ENCODE data around the gene CYP11A1. TPM values are rescaled to one million over a fixed set of nuclear protein-coding genes. Genes with fewer than 3 reads are reported as not detected.

CYP11A1 gene
- total RNA-seq, 1 donor from 2014 or later: 0.20 TPM

DNA sequence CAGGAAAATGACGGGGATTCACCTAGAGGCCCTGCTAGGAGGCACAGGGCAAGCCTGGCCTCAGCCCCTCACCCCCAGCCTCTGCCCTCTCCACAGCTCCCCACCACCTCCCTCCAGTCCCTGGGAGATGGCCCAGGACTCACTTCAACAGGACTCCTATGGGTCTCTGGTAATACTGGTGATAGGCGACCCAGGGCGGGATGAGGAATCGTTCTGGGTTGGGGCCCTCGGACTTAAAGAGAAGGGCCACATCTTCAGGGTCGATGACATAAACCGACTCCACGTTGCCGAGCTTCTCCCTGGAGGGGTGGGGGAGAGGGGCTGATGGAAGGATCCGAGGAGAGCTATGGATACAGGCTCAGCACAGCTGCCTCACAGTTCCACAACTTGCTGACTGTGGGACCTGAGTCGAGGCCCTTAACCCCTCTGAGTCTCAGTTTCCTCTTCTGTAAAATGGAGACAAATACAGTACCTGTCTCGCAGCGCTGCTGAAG is 19.6 kb downstream of the CYP11A1 start:
- no peak for DNase-seq (ENCODE audit: low read depth)

DNA sequence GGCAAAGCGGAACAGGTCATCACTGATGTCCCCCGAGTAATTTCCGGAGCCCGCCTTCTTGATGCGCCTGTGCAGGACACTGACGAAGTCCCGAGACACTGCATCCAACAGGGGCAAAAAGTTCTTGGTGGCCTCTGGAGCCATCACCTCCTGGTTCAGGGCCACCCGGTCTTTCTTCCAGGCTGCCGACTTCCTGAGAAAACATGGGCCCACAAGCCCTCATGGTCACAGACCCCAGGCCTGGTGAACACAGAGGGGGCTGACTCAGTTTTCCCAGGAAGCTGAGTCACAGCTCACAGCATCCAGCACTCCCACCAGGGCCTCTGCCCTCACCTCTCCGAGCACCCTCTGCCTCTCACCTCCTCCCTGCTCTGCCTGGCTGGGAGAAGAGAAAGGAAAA is 22.4 kb downstream of the CYP11A1 start:
- no peak for DNase-seq (ENCODE audit: low read depth)

DNA sequence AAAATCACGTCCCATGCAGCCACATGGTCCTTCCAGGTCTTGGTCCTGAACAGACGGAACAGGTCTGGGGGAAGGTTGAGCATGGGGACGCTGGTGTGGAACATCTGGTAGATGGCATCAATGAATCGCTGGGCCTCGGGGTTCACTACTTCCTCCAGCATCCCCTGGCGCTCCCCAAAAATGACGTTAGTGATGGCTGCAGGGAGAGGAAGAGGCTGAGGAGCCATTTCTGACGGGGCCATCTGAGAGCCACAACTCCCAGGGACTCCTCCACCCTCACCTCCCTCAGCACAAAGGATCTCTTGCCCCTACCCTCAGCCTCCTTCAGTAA is 23.7 kb downstream of the CYP11A1 start:
- DNase-seq (ENCODE audit: low read depth): no peak

DNA sequence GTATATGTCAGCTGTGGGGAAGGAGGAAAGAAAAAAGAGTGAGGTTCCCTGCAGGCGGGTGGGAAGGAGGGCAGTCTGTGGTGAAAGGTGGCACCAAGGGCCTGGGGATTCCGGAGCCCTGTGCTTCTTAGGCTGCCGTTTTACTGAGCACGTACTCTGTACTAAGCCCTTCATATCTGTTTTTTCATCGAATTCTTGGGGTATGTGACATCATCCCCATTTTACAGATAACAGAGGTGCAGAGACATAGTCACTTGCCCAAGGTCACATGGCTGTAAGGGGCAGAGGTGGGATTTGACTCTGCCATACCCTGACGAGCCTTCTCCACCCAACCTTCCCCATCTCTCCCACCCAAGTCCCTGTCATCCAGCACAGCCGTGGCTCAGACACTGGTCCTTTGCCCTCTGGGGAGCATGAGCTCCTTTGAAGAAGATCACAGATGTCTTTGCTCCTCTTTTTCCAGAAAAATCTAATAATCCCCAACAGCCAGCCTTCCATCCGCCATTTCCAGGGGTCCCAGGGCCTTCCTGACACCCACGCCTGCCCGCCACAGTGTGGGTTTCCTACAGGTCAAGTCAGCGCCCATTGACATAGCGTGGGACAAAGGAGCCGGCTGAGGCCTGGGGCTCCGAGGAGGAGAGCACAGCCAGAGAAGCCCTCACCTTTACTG is 24.2 kb downstream of the CYP11A1 start:
- DNase-seq (ENCODE audit: low read depth): no peak

DNA sequence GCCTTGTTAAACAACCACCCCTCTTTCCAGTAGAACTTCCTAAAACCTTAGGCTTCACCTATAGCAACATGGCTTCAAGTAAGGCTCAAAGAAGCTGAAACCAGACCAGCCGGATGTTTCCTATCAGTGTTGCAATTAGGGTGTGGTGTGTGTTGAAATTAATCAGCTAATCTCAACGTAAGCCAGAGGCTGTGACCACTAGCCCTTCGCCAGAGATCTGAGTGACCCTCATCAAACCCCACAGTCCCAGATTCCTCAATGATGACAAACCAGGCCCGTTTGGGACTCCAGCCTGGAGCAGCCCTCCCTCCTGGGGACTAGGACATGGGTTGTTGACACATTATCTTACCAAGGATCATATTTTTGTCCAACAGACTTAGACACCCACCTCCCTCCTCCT is 27.3 kb downstream of the CYP11A1 start:
- no peak for DNase-seq (ENCODE audit: low read depth)

DNA sequence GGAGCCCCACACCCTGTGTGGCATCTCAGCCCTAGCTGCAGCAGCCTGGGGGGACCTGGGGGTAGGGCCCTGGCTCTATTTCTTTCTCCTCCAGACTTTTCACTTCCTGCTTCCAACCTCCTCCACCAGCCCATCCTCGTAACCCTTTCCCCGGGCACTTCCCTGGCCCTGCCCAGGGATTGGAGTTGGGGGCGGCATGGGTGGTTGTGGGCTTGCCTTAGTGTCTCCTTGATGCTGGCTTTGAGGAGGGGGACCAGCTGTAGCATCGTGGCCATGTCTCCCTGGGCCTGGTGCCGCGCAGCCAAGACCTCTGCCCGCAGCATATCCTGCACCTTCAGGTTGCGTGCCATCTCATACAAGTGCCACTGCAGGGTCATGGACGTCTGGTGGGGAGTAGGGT is 28.1 kb downstream of the CYP11A1 start:
- DNase-seq (ENCODE audit: low read depth): no peak

DNA sequence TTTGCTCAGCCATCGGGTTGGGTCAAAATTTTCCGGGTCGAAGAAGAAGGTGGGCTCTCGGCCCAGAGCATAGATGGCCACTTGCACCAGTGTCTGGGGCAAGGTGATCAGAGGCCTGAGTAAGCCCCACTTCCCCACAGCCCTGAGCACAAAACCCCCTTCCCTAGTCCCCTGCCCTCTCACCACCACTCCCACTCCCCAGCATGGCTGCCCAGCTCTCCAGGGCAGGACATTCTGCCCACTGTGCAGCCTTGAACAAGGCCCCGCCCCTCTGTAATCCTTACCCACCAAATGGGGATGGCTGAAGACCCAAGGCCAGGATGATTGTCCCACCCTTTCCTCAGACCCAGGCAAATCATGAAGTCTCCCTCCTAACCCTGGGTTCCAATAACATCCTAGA is 28.8 kb downstream of the CYP11A1 start:
- no peak for DNase-seq (ENCODE audit: low read depth)

DNA sequence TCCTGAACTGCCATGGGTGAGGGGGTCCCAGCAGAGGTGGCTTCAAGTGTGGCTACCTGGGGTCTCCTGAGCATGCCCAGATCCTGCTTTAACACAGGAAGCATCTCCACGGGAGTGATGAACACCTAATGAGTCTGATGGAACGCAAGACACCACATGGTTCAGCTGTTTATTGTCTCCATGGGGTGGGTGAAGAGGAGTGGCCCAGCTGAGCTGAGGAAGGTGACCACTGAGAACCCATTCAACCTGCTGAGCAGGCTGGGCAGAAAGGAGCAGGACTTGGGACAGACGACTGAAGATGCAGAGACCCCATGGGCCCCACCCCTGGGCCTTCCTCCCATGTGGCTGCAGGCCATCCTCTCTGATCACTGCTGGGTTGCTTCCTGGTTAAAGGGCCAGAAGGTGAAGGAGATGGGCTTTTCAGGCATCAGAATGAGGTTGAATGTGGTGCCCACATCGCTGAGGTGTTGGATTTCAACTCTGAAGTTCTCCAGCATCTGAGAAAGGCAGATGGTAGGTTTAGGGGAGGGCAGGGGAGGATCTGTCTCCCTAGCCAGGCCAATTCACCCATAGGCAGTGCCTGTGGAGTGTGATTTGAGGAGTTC is 29.7 kb downstream of the CYP11A1 start:
- no peak for DNase-seq (ENCODE audit: low read depth)

DNA sequence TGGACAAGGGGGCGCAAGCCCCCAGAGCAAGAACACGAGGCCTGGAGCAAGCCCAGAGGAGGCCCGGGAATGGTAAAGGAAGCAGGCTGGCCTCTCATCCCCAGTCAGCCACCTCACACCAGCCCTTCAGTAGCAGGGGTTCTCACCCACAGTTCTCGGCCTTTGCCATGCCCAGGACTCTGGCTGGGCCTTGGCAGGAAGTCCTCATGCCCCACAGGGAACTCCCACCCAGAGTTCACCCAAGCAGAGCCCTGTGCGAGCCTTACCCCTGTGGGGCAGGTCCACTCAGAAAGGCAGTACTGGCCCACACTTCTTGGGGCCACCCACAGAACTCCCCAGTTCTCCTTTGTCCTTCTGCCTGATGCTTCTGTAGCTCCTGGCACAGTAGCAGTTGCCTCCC is 30.3 kb downstream of the CYP11A1 start:
- no peak for DNase-seq (ENCODE audit: low read depth)

DNA sequence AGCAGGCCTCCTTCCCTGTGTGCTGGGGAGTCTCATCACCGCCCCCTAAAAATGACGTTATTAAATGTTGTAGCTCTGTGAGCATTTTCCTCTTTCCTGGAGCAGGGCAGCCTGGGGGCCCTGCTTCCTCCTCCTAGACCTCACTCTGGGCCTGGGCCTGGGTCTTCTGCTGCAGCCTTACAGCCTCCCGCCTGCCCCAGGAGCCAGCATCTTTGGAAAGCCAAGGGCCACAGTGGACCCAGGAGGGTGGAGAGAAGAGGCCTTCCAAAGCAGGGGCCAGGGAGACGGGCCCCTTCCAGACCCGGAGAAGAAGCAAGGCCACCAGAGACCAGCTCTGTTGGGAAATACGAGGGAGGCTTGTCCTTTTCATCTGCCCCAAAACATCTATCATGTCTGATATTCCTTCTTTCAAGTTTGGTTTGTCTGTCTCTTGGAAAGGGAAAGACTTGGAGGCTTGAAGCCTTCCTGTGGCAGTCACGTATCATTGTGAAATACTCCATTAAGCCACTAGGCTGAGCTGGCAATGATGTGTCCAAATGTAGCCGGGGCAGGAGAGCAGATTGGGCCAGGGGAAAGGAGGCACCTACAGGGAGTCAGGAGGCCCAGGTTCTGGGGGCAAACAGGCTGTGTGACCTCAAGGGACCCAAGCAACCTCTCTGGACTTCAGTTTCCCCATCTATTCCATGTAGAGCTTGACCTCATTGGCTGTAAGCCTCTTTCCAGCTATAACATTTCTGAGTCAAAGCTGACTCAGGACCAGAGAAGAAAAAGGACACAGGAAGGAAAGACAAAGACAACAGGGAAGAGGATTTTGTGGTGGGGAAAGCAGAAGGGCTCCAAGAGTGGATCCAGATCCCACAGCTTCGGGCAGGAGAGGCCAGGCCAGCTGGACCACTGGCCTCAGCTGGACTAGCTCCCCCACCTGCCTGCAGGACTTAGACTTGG is 31.1 kb downstream of the CYP11A1 start:
- DNase-seq (ENCODE audit: low read depth): no peak

DNA sequence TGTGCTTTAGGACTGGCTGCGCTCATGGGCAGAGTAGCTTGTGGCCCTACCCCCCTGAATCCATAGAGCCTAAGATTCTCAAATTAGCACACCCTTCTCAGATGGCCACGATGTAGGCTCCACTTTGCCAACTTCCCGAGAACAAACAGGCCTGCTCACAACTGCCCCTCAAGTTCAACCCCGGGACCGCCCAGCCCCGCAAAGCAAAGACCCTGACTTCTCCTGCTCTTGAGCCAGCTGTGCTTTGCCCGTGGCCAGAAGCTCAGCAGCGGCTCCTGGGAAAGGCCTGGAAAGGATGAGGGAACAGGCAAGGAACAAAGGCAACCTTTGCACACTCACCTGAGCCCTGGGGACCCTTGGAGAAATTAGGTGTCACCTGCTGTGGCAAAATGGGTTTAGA is 32.0 kb downstream of the CYP11A1 start:
- no peak for DNase-seq (ENCODE audit: low read depth)

DNA sequence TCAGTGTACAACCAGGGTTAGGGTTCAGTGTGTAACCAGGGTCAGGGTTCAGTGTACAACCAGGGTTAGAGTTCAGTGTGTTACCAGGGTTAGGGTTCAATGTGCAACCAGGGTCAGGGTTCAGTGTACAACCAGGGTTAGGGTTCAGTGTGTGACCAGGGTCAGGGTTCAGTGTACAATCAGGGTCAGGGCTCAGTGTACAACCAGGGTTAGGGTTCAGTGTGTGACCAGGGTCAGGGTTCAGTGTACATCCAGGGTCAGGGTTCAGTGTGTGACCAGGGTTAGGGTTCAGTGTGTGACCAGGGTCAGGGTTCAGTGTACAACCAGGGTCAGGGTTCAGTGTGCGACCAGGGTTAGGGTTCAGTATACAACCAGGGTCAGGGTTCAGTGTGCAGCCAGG is 33.3 kb downstream of the CYP11A1 start:
- DNase-seq (ENCODE audit: low read depth): no peak

DNA sequence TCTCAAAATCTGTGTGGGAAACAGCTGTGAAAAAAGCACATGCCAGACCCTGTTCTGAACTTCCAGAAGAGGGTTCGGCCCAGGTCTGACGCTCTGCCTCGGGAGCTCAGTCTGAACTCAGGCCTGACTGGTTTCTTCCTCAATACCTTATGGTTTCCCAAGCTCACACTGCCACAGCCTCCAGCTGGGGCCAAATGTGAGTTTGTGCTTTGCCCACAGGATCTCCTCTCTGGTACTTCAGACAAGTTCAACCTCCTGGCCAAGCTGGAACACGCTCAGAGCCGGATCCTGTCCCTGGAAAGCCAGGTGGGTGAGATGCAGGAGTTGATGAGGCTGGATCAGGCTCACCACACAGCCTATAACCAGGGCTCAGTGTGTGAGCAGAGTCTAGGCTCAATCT is 33.8 kb downstream of the CYP11A1 start:
- no peak for DNase-seq (ENCODE audit: low read depth)

DNA sequence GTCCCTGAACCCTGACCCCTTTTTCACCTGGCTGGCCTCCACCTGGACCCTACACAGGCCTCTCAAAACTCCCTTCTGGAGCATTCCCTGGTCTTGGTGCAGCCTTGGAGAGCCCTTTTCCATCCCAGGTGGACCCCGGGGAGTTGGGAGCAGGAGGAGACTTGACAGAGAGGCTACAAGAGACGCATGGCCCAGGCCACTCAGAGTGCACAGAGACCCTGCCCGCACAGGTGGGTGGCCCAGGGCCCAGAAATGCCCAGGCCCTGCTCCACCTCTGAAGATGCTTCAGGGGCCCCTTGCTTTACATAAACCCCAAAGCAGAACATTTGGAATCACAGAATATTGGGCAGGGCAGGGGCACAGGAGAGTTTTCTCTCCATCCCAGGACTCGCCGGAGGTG is 34.4 kb downstream of the CYP11A1 start:
- no peak for DNase-seq (ENCODE audit: low read depth)

DNA sequence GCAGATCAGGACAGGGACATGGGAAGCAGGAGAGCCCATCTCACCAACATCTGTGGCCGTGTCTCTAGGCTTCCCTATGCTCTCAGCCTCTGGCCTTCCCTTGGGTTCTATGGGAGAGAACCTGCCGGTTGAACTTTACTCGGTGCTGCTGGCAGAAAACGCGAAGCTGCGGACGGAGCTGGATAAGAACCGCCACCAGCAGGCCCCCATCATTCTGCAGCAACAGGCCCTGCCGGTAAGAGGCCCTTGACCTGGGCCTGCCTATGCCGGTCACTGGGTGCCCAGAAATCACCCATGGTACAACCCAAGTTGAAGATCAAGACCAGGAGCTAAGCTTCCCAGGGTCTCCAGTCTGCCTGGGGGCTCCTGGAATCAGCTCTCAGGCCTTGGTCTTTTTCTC is 34.8 kb downstream of the CYP11A1 start:
- DNase-seq (ENCODE audit: low read depth): no peak

DNA sequence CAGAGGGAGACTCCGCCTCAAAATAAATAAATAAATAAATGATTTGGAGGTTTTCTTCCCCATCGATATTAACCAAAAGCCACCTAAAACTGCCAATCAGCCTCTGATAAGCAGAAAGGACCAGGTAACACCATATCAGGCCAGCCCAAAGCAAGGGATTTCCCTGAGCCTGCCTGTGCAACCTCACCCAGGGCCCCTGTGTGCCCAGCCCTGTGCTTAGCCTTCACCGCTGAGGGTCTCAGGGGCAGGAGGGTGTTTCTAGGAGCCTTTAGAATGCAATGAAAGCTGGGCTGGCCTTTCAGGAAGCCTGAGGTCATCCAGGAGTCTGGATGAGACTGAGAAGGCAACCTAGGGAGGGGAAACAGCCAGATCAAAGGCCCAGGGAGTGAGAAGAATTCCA is 35.4 kb downstream of the CYP11A1 start:
- no peak for DNase-seq (ENCODE audit: low read depth)

DNA sequence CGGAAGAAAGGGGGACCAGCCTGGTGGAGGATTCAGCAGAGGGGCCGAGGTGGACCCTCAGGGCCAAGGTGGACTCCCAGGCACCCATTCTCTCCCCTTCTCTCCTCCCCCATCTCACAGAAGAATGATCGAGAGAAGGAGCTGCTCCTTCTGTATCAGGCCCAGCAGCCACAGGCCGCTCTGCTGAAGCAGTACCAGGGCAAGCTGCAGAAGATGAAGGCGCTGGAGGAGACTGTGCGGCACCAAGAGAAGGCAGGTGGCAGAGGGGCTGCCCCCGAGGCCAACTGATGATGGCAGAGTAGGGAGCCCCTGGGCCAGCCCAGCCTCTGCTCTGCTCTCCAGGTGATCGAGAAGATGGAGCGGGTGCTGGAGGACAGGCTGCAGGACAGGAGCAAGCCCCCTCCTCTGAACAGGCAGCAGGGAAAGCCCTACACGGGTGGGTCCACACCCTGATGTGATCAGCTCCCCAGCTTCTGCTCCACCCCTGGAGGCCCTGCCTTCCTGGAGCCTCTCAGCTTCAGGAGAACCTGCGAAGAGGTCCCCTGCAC is 36.5 kb downstream of the CYP11A1 start:
- no peak for DNase-seq (ENCODE audit: low read depth)

DNA sequence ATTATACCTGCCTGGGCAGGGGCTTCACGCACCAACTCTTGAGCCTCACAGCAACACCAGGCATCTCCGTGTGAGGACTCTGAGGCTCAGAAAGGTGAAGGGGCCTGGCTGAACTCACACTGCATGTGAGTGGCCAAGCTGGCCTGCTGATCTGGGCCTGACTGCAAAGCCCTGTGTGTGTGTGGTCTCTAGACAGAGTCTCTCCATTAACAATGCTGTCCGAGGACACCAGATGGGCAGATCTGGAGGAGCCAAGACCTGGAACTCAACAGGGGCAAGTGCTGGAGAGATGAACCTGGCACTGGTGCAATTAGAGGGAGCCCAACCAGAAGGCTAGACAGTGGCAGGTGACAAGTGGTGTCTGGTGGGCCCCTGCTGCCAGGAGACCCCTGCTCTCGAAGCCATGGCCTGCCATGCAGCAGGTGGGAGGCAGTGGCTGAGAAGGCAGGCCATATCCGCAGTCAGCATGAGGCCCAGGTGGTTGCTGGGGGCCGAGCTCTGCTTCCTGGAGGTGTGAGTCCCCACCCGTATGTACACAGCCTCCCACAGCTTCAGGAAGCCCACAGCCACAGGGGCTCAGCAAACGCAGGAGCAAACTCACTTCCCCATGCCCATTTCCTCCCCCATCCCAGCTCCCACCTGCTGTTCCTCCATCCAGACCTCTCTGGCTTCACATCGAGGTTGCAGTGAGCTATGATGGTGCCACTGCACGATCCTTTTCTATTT is 39.0 kb downstream of the CYP11A1 start:
- DNase-seq (ENCODE audit: low read depth): no peak

DNA sequence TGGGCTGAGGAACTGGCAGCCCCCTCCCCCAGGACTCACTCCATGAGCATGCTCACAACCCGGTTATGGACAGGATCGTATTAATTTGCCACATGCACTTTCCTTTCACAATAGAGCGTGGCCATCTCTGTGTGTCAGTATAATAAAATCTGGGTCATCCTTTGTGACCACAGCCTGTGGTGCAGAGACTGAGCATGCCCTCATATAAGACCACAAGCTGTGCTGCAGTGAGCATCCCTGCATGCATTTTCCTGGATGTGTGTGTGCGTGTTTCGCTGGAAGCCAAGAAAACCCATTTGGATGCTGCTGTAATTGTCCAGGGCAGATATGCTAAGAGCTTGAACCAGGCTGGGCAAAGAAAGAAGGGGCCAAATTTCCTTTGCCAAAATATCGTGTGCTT is 39.7 kb downstream of the CYP11A1 start:
- no peak for DNase-seq (ENCODE audit: low read depth)

DNA sequence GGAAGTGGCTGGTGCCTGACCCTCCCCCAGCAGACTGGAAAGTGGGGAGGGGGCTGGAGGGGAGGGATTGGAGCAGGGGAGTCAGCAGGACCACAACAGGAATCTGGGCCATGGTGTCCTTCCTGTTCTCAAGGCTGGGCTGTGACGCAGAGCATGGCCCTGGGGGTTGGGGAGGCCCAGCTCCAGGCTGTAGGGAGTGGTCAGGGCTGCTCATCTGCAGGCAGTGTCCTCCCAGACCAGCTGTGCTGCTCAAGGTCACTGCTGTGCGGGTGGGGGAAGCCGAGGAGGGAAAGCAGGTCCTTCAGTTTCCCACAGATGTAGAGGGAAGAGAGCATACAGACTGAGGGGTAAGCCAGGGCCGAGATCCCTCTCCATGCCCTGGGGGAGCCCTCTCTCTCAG is 40.7 kb downstream of the CYP11A1 start:
- DNase-seq (ENCODE audit: low read depth): no peak

DNA sequence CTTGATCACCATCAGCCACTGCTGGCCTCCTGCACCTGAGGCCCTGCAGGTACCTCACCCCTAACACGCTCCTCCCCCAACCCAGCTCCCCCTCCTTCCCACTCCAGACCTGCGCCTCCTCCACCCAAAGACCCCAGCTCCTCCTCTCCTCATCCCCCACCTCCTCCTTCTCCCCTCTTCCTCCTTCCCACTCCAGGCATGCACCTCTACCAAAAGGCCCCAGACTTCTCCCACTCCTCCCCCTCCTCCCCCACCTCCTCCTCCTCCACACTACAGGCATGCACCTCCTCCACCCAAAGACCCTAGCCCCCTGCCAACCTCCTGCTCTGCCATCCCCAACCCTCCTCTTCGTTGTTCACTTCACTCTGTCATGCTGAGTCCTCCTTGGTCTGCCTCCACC is 42.7 kb downstream of the CYP11A1 start:
- DNase-seq (ENCODE audit: low read depth): no peak
